ENCODE data around the gene CTPS1.

The CTPS1 gene

DNA sequence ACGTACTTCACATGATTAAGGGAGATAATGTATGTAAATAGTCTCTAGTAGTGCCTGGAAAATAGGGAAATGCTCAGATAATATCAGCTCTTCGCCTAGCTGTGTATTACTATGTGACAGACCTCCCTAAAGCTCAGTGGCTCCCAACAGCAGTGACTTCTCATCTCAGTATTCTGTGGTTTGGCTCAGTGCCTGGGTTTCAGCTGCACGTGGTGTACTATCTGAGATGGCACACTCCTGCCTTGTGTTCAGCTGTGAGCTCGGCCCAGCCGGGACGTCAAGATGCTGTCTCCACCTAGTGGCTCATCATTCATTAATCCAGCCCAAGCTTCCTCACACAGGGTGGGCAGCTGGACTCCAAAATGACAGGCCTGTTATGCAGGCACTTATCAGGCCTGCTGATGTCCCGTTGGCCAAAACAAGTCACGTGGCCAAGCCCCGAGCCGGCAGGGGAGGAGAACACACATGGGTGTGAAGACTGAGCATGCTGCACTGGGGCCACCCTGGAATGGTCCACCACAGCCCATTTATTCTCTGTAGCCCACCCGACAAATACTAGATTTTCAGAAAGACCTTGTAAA lies 24.2 kb downstream of the CTPS1 start:
- Histone ChIP-seq H3K36me3 (ENCODE audit: control insufficient read depth, low read depth, low read length) (peaks cover 98% of the 10 kb centered on the region), H3K27ac (ENCODE audit: low read length) (no peak overlapping the region), H3K9ac (ENCODE audit: low read length) (no peak overlapping the region)

DNA sequence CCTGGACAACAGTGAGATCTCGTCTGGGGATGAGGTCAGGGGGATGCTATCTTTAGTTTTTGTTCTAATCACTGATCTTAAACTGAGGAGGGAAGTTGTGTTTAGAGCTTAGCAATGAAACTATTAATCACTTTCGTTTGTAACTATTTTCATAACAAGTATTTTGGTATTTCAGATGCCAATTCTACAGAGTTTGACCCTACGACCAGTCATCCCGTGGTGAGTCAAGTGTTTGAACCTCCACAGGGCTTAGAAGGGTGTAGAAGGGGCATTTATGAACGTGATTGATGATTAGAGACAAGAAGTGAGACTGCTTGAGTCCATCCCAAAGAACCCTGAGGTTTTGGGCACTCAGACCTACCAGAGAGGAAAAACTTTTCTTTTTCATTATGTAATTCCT lies 26.4 kb downstream of the CTPS1 start:
- no peaks in the 10 kb centered on the region for H3K9me3 ChIP-seq (ENCODE audit: control insufficient read depth, low read depth, low read length)
- no peak overlapping the region for H3K9ac ChIP-seq (ENCODE audit: low read length)
- peaks cover 100% of the 10 kb centered on the region for H3K36me3 ChIP-seq (ENCODE audit: control insufficient read depth, low read depth, low read length)
- H3K4me3 ChIP-seq (ENCODE audit: low read length): no peak overlapping the region
- no peaks in the 10 kb centered on the region for H3K27me3 ChIP-seq (ENCODE audit: control insufficient read depth, insufficient read depth, low read length)
- no peak overlapping the region for H3K27ac ChIP-seq (ENCODE audit: low read length)
- no peaks in the 10 kb centered on the region for H3K4me1 ChIP-seq (ENCODE audit: control insufficient read depth, low read depth, low read length)

More for the DNA sequence above, 24.2 kb downstream of the CTPS1 start:
- Histone ChIP-seq H3K9me3 (ENCODE audit: control insufficient read depth, low read depth, low read length) (no peaks in the 10 kb centered on the region), H3K4me3 (ENCODE audit: low read length) (no peak overlapping the region), H3K4me1 (ENCODE audit: control insufficient read depth, low read depth, low read length) (no peaks in the 10 kb centered on the region), H3K27me3 (ENCODE audit: control insufficient read depth, insufficient read depth, low read length) (no peaks in the 10 kb centered on the region)

- Histone ChIP-seq H3K4me3 (ENCODE audit: low read length) (no peak overlapping the region), H3K27me3 (ENCODE audit: control insufficient read depth, insufficient read depth, low read length) (no peaks in the 10 kb centered on the region), H3K36me3 (ENCODE audit: control insufficient read depth, low read depth, low read length) (peaks cover 100% of the 10 kb centered on the region), H3K27ac (ENCODE audit: low read length) (no peak overlapping the region), H3K9me3 (ENCODE audit: control insufficient read depth, low read depth, low read length) (no peaks in the 10 kb centered on the region), H3K4me1 (ENCODE audit: control insufficient read depth, low read depth, low read length) (no peaks in the 10 kb centered on the region), H3K9ac (ENCODE audit: low read length) (no peak overlapping the region)
Observed at GRCh38 chr1:41006942-41007865, 27.7 kb downstream of the CTPS1 start.

DNA sequence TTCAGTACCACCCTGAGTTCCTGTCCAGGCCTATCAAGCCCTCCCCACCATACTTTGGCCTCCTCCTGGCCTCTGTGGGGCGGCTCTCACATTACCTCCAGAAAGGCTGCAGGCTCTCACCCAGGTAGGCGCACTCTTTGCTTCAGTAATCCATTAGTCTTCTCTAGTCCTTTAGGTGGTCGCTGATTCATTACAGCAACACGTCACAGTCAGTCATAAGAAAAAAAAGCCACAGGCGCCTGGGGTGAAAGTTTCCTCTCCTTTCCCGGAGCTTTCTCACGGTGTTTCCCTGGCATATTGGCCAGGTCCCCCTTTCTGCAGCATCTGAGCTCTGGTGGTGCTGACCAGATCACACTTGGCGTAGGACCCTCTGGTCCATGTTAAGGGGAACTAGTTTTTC lies 30.0 kb downstream of the CTPS1 start:
- H3K4me1 ChIP-seq (ENCODE audit: control insufficient read depth, low read depth, low read length): no peaks in the 10 kb centered on the region
- H3K27ac ChIP-seq (ENCODE audit: low read length): no peak overlapping the region
- no peak overlapping the region for H3K9ac ChIP-seq (ENCODE audit: low read length)
- no peaks in the 10 kb centered on the region for H3K9me3 ChIP-seq (ENCODE audit: control insufficient read depth, low read depth, low read length)
- no peaks in the 10 kb centered on the region for H3K27me3 ChIP-seq (ENCODE audit: control insufficient read depth, insufficient read depth, low read length)
- H3K4me3 ChIP-seq (ENCODE audit: low read length): no peak overlapping the region
- H3K36me3 ChIP-seq (ENCODE audit: control insufficient read depth, low read depth, low read length): peaks cover 98% of the 10 kb centered on the region

GRCh38 chr1:41010345-41010744 lies 30.8 kb downstream of the CTPS1 start:
- Histone ChIP-seq H3K27me3 (ENCODE audit: control insufficient read depth, insufficient read depth, low read length) (no peaks in the 10 kb centered on the region), H3K9ac (ENCODE audit: low read length) (no peak overlapping the region), H3K9me3 (ENCODE audit: control insufficient read depth, low read depth, low read length) (no peaks in the 10 kb centered on the region), H3K27ac (ENCODE audit: low read length) (no peak overlapping the region), H3K4me1 (ENCODE audit: control insufficient read depth, low read depth, low read length) (no peaks in the 10 kb centered on the region), H3K4me3 (ENCODE audit: low read length) (no peak overlapping the region), H3K36me3 (ENCODE audit: control insufficient read depth, low read depth, low read length) (peaks cover 91% of the 10 kb centered on the region)

- no peak overlapping the region for H3K4me3 ChIP-seq (ENCODE audit: low read length)
- no peak overlapping the region for H3K27ac ChIP-seq (ENCODE audit: low read length)
- no peak overlapping the region for H3K9ac ChIP-seq (ENCODE audit: low read length)
- no peaks in the 10 kb centered on the region for H3K4me1 ChIP-seq (ENCODE audit: control insufficient read depth, low read depth, low read length)
- H3K27me3 ChIP-seq (ENCODE audit: control insufficient read depth, insufficient read depth, low read length): no peaks in the 10 kb centered on the region
- peaks cover 83% of the 10 kb centered on the region for H3K36me3 ChIP-seq (ENCODE audit: control insufficient read depth, low read depth, low read length)
- no peaks in the 10 kb centered on the region for H3K9me3 ChIP-seq (ENCODE audit: control insufficient read depth, low read depth, low read length)
Observed at GRCh38 chr1:41013024-41013423, 33.5 kb downstream of the CTPS1 start.

- Histone ChIP-seq H3K36me3 (ENCODE audit: control insufficient read depth, low read depth, low read length) (peaks cover 75% of the 10 kb centered on the region), H3K27ac (ENCODE audit: low read length) (no peak overlapping the region), H3K4me1 (ENCODE audit: control insufficient read depth, low read depth, low read length) (no peaks in the 10 kb centered on the region), H3K9ac (ENCODE audit: low read length) (no peak overlapping the region), H3K27me3 (ENCODE audit: control insufficient read depth, insufficient read depth, low read length) (no peaks in the 10 kb centered on the region), H3K4me3 (ENCODE audit: low read length) (no peak overlapping the region), H3K9me3 (ENCODE audit: control insufficient read depth, low read depth, low read length) (no peaks in the 10 kb centered on the region)
Observed at GRCh38 chr1:41013796-41014195, 34.3 kb downstream of the CTPS1 start.

GRCh38 chr1:41014871-41015270 lies 35.4 kb downstream of the CTPS1 start:
- H3K27me3 ChIP-seq (ENCODE audit: control insufficient read depth, insufficient read depth, low read length): no peaks in the 10 kb centered on the region
- H3K9ac ChIP-seq (ENCODE audit: low read length): no peak overlapping the region
- H3K36me3 ChIP-seq (ENCODE audit: control insufficient read depth, low read depth, low read length): peaks cover 67% of the 10 kb centered on the region
- H3K4me3 ChIP-seq (ENCODE audit: low read length): no peak overlapping the region
- H3K27ac ChIP-seq (ENCODE audit: low read length): no peak overlapping the region
- H3K4me1 ChIP-seq (ENCODE audit: control insufficient read depth, low read depth, low read length): no peaks in the 10 kb centered on the region
- no peaks in the 10 kb centered on the region for H3K9me3 ChIP-seq (ENCODE audit: control insufficient read depth, low read depth, low read length)

DNA sequence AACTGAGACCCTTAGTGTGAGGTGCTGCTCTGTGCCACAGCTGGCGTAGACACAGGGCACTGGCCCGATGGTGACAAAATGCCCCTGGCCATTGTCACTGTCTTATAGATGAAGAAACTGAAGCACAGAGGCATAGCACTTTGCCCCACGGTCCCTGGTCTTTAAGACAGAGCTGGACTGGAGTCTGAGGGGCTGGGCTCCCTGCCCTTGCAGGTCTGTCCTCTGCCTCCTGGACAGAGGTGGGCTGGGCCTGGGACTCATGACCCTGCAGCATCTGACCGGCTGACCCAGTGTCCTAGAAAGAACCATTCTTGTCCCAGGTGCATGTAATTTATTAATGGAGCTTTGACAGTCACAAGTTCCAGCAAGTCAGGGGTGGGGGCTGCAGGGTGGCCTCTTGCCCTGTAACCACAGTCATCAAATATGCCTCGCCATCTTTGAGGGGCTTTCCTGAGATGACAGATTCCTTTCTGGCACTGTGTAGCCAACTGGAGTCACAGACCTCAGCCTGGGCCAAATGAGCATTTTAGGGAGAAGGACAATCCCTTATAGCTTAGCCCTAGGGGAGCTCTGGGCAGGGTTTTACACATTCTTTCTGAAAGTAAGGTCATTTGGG lies 35.9 kb downstream of the CTPS1 start:
- Histone ChIP-seq H3K9me3 (ENCODE audit: control insufficient read depth, low read depth, low read length) (no peaks in the 10 kb centered on the region), H3K4me3 (ENCODE audit: low read length) (no peak overlapping the region), H3K4me1 (ENCODE audit: control insufficient read depth, low read depth, low read length) (no peaks in the 10 kb centered on the region), H3K9ac (ENCODE audit: low read length) (no peak overlapping the region), H3K36me3 (ENCODE audit: control insufficient read depth, low read depth, low read length) (peaks cover 62% of the 10 kb centered on the region), H3K27me3 (ENCODE audit: control insufficient read depth, insufficient read depth, low read length) (no peaks in the 10 kb centered on the region), H3K27ac (ENCODE audit: low read length) (no peak overlapping the region)

- Histone ChIP-seq H3K27me3 (ENCODE audit: control insufficient read depth, insufficient read depth, low read length) (no peaks in the 10 kb centered on the region), H3K4me3 (ENCODE audit: low read length) (no peak overlapping the region), H3K27ac (ENCODE audit: low read length) (no peak overlapping the region), H3K9me3 (ENCODE audit: control insufficient read depth, low read depth, low read length) (no peaks in the 10 kb centered on the region), H3K9ac (ENCODE audit: low read length) (no peak overlapping the region), H3K36me3 (ENCODE audit: control insufficient read depth, low read depth, low read length) (peaks cover 56% of the 10 kb centered on the region), H3K4me1 (ENCODE audit: control insufficient read depth, low read depth, low read length) (no peaks in the 10 kb centered on the region)
Observed at GRCh38 chr1:41015897-41016470, 36.5 kb downstream of the CTPS1 start.

DNA sequence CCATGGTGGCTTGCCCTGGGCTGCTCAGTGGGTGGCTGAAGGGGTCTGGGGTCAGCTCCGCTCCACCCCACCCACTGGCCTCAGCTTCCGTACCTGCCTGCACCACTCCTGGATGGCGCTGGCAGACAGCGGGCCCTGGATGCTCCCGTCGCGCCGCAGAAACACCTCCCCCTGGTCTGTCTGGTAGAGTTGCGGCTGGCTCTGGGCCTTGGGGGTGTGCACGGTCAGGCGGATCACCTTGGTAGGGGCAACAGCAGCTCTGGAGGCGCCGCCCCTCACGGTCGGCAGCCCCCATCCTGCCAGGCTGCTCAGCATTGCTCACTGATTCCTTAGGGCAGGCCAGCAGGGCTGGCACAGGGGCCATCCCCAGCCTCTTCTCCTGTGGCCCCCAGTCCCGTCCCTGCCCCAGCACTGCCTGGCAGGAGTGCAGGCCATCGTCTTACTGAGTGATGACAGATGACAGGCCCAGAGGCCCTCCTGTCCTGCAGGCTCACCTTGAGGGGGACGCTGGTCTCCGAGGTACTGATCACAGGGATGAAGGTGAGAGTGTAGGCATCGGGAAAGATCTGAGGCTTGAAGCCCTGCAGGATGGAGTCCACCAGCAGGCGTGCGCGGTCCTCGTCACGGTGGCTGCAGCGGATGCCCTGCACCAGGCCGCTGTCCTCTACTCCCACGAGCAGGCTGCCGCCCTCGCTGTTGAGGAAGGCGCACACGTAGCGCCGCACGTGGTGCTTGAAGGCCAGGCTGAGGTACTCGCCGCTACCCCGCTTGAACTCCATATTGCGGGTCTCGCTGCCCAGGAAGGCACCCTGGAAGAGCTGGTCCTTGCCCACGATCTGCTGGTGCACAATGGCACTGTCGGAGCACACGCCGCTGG lies 37.9 kb downstream of the CTPS1 start:
- Histone ChIP-seq H3K36me3 (ENCODE audit: control insufficient read depth, low read depth, low read length) (peaks cover 42% of the 10 kb centered on the region), H3K4me1 (ENCODE audit: control insufficient read depth, low read depth, low read length) (no peaks in the 10 kb centered on the region), H3K4me3 (ENCODE audit: low read length) (no peak overlapping the region), H3K27ac (ENCODE audit: low read length) (no peak overlapping the region), H3K9ac (ENCODE audit: low read length) (no peak overlapping the region), H3K9me3 (ENCODE audit: control insufficient read depth, low read depth, low read length) (no peaks in the 10 kb centered on the region), H3K27me3 (ENCODE audit: control insufficient read depth, insufficient read depth, low read length) (peaks cover 3% of the 10 kb centered on the region)
